NCI-H187 treated with DMSO at 0.1 percent for 48 hours (cell line): ENCODE results near the gene CYFIP1.

ENCODE experiments used
- DNase-seq: peaks from one replicate; lab custom pipeline; 2025; lab: John Stamatoyannopoulos, UW

CYFIP1 gene

GRCh38 chr15:22949074-22949547 lies 31.1 kb downstream of the CYFIP1 start:
- peak; percentile 30 for DNase-seq

- no peak for DNase-seq
These were observed 32.1 kb downstream of the CYFIP1 start for GRCh38 chr15:22948056-22948455.

GRCh38 chr15:22947101-22948000 lies 32.8 kb downstream of the CYFIP1 start:
- DNase-seq = no peak

- no peak for DNase-seq
These were observed 35.1 kb downstream of the CYFIP1 start for GRCh38 chr15:22945071-22945470.

- DNase-seq = peak; percentile 25
These were observed 35.5 kb downstream of the CYFIP1 start for GRCh38 chr15:22944651-22945050.

- DNase-seq = no peak
These were observed 37.3 kb downstream of the CYFIP1 start for GRCh38 chr15:22942877-22943276.

DNA sequence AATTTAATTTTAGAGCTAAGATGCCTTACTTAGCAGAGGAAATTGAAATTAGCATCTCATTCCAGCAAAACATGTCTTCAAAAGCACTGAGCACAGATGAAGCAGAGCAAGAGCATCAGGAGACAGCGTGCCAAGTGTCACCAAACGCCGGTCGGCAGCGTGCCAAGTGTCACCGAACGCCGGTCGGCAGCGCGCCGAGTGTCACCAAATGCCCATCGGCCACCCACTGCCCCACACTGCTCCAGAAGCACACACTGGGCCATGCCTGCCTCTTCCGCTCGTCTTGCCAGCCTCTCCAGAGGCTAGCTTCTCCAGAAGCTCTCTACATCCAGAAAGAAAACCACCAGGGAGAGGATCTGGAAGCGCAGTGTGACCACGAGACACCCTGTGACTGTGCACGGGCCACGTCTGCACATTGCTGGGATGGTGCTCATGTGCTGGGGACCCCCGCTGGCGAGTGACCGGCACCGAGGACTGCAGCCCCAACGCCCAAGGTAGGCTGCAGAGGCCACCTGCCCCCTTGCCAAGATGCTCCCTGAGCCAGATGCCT lies 37.8 kb downstream of the CYFIP1 start:
- no peak for DNase-seq

DNA sequence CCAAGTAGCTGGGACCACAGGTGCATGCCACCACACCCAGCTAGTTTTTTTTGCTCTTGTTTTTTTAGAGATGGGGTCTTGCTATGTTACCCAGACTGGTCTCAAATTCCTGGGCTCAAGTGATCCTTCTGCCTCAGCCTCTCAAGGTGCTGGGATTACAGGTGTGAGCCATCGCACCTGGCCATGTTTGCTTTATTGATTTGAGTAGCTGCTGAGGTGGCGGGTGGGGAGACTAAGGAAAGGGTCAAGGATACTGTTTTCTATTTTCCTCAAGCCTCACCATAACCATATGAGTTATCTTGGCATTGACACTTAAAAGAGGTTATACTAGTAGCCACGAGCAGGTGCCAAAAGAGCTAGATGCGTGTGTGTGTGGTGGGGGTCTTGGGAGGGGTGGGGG lies 39.0 kb downstream of the CYFIP1 start:
- no peak for DNase-seq

- no peak for DNase-seq
These were observed 40.5 kb downstream of the CYFIP1 start for GRCh38 chr15:22939652-22940061.

GRCh38 chr15:22939051-22939450 lies 41.1 kb downstream of the CYFIP1 start:
- DNase-seq = no peak

DNA sequence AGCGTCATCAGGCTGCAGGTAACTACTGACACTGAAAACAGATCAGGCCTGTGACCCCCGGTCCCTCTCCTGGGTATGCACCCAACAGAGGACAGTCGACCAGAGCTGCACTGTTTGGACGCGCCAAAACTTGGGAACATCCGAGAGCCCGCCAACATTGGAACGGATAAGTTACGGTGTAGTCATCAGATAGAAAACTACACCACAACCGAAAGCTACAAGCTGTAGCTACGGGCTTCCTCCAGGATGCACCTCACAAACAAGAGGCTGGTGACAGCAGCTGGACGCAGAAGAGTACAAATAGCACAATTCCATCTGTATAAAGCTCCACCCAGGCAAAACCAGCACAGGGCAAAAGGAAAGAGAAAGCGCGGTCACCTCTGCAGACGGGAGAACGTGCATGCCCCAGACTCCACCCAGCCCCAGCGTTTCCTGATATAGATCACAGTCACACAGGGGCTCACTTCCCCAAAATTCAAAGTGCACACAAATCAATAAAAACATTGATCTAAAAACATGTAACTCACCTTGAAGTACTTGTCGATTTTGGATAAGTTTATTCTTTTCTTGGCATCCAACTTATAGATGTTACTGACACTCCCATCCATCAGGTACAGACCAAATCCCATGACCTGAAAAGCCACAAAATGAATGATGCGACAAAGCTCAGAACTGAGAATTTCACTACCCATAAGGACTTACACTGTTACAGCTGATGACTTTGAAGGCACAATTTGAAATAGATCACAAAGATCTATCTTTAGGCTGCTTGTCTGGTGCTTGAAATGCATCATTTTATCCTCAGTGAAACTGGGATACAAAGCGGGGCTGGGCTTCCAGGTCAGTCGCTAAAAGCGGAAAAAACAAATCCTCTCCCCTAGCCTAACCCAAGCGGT lies 43.3 kb downstream of the CYFIP1 start:
- no peak for DNase-seq

- no peak for DNase-seq
These were observed 46.5 kb downstream of the CYFIP1 start for GRCh38 chr15:22933641-22934061.

DNA sequence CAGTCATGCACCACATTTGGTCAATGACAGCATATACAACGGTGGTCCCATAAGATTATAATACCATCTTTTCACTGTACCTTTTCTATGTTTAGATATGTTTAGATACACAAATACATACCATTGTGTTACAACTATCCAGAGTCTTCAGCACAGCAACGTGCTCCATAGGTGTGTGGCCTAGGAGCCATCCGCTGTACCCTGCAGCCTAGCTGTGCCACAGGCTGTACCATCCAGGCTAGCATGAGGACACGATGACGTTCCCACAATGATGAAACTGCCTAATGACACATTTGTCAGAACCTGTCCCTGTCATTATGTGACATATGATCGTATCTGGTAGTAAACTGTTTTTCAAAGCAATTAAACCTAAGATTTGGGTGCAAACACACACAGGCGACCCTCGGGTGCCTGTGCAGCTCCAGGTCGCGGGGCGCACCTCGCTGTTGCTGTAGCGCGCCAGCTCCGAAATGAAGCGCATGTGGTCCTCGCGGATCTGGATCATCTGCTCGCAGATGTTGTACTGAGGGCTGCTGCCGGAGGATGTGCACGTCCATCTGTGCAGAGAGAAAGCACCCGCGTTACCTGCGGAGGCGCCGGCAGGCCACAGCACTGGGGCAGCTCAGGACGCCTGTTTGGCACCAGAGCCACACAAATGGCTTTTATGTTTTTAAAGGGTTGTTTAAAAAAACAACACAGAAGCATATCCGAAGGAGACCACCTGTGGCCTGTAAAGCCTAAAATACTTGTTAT lies 48.2 kb downstream of the CYFIP1 start:
- DNase-seq = no peak

GRCh38 chr15:22930782-22931484 lies 49.2 kb downstream of the CYFIP1 start:
- DNase-seq = no peak

GRCh38 chr15:22927761-22928160 lies 52.4 kb downstream of the CYFIP1 start:
- DNase-seq = no peak

DNA sequence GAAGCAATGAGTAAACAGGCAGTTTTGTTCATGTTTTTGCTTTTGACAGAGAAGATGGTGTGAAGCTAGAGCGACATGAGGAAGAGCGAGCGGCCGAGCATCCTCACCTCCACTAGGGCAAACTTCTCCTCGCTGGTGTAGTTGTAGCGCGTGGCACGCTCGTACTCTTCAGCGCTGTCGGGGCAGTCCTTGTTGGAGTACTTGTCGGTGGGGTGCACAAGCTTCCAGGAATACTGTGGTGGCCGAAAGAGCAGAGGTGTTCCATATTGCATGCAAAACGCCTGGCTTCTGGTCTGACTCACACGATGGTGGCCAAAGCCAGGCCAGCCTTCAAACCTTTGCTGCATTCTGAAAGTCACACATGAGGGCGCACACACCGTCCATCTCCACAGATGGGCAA lies 54.3 kb downstream of the CYFIP1 start:
- no peak for DNase-seq

DNA sequence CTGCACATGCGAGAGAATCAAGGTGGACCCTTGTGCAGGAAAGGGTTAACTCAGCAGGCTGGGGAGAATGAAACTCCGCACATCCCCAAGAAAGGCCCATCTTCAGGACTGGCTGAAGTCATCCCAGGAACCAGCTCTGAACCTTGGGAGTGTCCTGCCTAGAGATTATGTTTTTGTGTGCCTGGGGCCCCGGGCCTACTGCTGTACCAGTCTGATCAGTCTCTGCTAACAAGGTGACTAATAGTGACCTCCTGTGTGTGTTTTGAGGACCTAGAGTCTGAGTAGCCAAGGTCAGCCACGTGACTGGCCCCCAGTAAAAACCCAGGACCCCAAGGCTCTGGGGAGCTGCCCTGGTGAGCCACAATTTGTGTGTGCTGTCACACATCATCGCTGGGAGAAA lies 58.2 kb downstream of the CYFIP1 start:
- no peak for DNase-seq

- no peak for DNase-seq
These were observed 61.0 kb downstream of the CYFIP1 start for GRCh38 chr15:22919171-22919570.

GRCh38 chr15:22918596-22919140 lies 61.5 kb downstream of the CYFIP1 start:
- no peak for DNase-seq

GRCh38 chr15:22918056-22918455 lies 62.1 kb downstream of the CYFIP1 start:
- no peak for DNase-seq

- no peak for DNase-seq
These were observed 62.6 kb downstream of the CYFIP1 start for GRCh38 chr15:22917556-22917955.
